HK-2 (cell line): ENCODE measurements around the gene BMP6.

Experiments used
- DNase-seq: peaks from one replicate; pipeline ENCODE4 v3.0.0-alpha.2; 2018; ENCODE audit not compliant: unreplicated experiment

The BMP6 gene

DNA sequence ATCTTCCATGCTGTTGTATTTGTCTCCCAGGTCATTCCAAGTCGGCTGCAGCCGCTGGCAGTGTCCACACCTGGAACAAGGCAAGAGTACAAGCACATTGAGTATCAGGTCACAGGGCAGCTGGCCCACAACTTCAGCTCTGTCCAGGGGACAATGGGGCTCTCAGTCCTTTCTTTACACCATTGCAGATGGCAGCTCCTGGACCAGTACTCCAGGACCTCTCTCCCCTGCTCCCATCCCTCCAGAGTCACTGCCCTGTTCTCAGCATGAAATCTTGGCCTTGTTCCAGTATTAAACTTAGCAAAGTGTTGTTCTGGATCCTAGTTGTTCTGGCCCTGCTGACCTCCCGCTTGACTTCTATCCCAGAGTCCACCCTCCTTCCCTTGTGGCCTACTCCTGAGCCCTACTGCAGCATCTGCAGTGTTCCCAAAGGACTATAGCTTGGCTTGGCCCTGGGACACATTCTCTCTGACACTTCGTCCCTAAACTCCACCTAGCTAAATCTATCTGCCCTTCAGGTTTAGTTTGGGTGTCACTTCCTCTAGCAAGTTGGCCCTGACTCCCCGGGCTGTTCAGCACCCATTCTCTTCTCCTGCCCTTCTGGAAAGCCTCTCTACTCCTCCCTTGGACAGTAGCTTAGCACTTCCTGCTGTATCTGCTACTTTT, 178.9 kb downstream of the BMP6 start:
- DNase-seq = no peak

DNA sequence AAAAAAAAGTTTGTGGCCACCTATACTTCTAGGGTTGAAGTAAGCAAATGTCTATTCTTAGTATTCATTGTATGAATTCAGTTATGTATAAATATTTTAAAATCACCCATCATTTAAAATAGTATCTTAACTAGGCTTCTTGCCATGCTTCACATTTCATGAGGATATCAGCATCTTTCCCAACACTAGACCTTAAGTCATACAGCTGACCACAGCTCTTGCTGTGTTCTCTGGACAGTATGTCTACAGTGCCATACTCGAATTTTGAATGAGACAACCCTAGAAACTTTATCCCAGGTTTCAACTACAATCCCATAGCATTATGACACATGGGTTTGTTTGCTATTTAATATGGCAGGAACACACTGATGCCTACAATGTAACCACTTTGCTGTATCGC, 179.5 kb downstream of the BMP6 start:
- no peak for DNase-seq

GRCh38 chr6:7906741-7907140, 180.8 kb downstream of the BMP6 start:
- no peak for DNase-seq

- no peak for DNase-seq
Measured at GRCh38 chr6:7907159-7907558, 181.3 kb downstream of the BMP6 start.

GRCh38 chr6:7909323-7910276, 183.7 kb downstream of the BMP6 start:
- peak; percentile 60 for DNase-seq

DNA sequence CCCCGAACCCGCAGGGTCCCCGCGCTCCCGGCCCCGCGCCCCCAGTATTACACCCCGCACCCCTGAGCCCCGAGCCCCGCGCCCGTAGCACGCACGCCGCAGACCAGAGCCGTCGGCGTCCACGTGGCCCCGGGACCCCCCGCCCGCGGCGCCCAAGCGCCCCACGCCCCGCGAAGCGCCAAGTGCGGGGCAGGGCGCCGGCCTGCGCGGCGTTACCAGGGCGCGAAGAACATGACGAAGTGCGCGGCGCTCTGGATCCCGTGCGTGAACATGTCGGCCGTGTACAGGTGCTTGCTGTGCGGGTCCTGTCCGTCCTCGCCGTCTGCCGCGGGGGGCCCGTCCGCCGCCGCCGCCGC, 184.4 kb downstream of the BMP6 start:
- no peak for DNase-seq

- DNase-seq = peak; percentile 66
Measured at GRCh38 chr6:7910654-7911344, 184.9 kb downstream of the BMP6 start, which contains the start of gene TXNDC5. TSS of gene TXNDC5 (minus strand) at chr6:7910788. CDS start at chr6:7910776, 12 bp downstream.

- DNase-seq = no peak
Measured at GRCh38 chr6:7911345-7911725, 185.4 kb downstream of the BMP6 start.

GRCh38 chr6:7912024-7912423, 186.1 kb downstream of the BMP6 start:
- DNase-seq = no peak

- DNase-seq = no peak
Measured at GRCh38 chr6:7912736-7913517, 187.0 kb downstream of the BMP6 start.

DNA sequence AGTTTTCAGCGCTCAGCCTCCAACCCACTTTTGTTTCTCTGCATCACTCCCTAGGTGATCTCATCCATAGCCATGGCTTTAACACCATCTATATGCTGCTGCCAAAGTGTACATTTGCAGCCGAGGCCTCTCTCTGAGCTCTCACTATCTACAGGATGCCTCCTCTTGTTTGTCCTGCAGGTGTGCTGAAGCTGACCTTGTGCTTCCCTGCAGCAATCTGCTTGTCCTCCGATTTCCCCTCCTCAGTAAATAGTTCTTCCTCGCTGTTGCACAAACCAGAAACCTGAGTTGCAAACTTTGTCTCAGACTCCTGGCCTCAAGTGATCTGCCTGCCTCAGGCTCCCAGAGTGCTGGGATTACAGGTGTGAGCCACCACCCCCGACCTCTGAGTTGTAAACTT, 188.4 kb downstream of the BMP6 start:
- no peak for DNase-seq

DNA sequence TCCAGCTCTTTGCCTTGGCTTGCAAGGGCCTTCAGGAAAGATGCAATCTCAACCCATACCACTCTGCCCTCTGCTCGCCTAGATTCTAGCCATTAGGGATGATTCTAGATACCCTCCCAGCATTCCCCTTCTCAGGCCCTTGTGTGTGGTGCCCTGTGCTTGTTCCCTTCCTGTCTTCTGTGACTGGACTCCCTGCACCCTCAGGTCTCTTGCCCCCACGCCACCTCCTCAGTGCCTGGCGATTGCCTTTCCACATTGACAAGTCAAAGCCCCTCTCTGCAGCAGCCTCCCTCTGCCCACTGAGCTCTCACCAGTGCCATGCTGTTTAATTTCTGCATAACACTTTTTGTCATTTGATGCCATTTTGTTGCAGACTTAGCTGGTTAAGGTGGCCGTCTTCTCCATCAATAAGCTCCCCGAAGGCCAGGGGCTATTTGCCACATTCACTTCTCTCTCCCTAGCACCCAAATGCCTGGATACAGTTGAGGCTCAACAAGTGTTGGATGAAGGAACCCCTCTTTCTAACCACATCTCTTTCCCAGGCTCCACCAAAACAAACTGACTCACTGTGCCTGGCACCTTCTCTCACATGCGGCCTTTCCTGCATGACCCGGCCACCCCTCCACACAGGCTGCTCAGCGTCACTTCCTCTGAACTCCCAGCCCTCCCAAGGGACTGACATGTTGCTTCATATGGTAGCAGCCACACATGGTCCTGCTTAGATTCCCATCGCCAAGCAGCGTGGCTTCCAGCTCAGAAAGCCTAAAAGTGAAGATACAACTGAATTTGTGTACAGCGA, 189.3 kb downstream of the BMP6 start:
- DNase-seq = no peak

DNA sequence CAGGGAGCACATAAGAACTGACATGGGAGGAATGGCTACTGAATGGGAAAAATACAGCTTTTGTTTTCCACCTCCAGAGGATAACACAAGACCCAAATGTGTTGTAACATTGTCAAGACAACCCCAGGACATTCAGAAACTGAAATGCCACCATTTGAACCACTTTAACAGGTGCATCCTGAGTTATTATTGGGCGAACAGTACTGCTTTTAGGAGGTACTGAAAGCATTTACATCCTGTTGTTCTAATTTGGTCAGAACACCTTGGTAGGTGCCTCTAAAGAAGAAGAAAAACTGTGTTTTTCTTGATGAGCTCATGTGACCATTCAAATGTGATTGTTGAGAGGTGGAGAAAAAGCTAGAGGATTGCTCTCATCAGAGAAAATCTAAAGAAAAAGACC, 191.1 kb downstream of the BMP6 start:
- no peak for DNase-seq

GRCh38 chr6:7917729-7918128, 191.8 kb downstream of the BMP6 start:
- no peak for DNase-seq

DNA sequence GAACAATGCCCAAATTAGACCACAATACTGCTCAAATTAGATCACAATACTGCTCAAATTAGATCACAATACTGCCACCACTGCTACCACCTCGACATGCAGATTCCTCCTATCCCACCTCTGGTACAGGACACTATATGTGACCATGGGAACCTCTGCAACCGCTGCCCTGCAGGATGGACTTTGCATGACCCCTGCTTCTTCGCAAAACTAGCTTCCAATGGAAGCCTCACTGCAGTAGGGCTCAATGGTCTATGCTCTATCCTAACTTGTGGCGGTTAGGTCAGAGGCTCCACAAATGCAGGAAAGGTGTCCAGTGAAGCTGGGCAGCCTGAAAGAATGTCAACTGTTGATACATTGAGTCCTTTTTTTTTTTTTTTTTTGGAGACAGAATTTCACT, 192.5 kb downstream of the BMP6 start:
- no peak for DNase-seq

DNA sequence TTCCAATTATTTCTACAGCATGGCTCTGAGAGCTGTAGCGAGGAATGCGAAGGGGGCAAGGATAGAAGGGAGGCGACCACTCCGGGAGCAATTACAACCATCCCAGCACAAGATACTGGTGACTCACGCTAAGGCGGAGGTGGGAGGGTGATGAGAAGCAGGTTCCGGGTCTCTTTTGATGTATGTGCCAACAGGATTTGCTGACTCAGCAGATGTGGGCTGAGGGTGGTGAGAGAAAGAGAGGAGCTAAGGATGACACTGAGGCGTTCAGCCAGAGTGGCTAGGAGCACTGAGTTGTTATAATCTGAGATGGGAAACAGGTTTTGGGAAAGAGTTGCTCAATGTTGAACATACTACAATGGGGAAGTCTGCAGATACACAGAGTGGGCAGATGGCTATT, 194.0 kb downstream of the BMP6 start:
- peak; percentile 53 for DNase-seq

DNA sequence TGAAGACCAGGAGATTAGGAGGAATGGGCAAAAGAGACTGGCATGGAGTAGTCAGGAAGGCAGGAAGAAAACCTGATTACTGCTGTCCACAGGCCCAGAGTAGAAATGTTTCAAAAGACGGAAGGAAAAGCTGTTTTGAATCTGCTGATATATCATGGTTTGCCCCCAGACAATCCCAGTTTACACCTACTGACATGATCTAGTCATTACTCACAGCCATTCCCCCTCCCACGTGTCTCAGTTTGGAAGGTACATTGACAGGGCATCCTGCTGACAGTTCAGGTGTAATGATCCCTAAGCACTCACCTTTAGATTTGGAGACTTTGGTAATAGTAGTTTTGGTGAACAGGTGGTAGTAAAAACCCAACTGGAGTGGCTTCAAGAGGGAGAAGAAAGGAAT, 194.5 kb downstream of the BMP6 start:
- DNase-seq = no peak

- no peak for DNase-seq
Measured at GRCh38 chr6:7921046-7921445, 195.1 kb downstream of the BMP6 start.

- no peak for DNase-seq
Measured at GRCh38 chr6:7921632-7922092, 195.8 kb downstream of the BMP6 start.

DNA sequence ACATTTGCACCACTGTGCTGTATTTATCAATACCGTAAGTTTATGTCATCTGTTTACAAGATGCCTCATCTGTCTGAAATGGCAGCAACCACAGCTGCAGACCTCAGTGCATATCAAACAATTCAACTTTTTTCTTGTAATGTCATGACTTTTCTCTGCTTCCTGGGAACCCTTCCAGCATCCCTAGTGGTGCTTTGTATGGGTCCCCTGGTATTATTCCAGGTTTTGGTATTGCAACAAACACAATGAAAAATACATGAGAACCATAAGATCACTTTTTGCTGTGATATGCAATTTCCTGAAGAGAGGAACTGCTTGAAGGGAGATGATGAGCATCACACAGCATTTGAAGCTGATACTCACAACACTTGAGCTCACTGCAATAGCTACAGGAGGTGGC, 196.7 kb downstream of the BMP6 start:
- DNase-seq = no peak

- no peak for DNase-seq
Measured at GRCh38 chr6:7924867-7925266, 199.0 kb downstream of the BMP6 start.
